Stimulated activated CD4-positive, alpha-beta T cell treated with anti-CD3 and anti-CD28 coated beads, Interleukin-2, amount 100 ng/mL, for 4 hours (primary cell): Measurements from ENCODE around the gene CLEC16A.
A peak's percentile ranks its signal among the peaks of the same experiment; 100 is the strongest.

ENCODE experiments used
- DNase-seq: peaks from one replicate; pipeline ENCODE4 v3.0.0-alpha.2; 2020; ENCODE audit warnings: low read depth

Gene CLEC16A

GRCh38 chr16:11163761-11164261 lies 219.4 kb downstream of the CLEC16A start:
- DNase-seq: no peak

- no peak for DNase-seq
Observed at GRCh38 chr16:11164482-11165270, 220.3 kb downstream of the CLEC16A start.

- DNase-seq: no peak
Observed at GRCh38 chr16:11165349-11165748, 221.0 kb downstream of the CLEC16A start.

GRCh38 chr16:11165894-11166665 lies 221.7 kb downstream of the CLEC16A start:
- DNase-seq: no peak

GRCh38 chr16:11167581-11167980 lies 223.2 kb downstream of the CLEC16A start:
- DNase-seq: no peak

GRCh38 chr16:11168386-11169051 lies 224.2 kb downstream of the CLEC16A start:
- DNase-seq: no peak

- DNase-seq: no peak
Observed at GRCh38 chr16:11169641-11170040, 225.3 kb downstream of the CLEC16A start.

- DNase-seq: no peak
Observed at GRCh38 chr16:11170201-11170600, 225.8 kb downstream of the CLEC16A start.

- no peak for DNase-seq
Observed at GRCh38 chr16:11170696-11171447, 226.5 kb downstream of the CLEC16A start.

- DNase-seq: no peak
Observed at GRCh38 chr16:11171448-11171709, 227.0 kb downstream of the CLEC16A start.

- no peak for DNase-seq
Observed at GRCh38 chr16:11171757-11172299, 227.5 kb downstream of the CLEC16A start.

- no peak for DNase-seq
Observed at GRCh38 chr16:11173426-11173825, 229.1 kb downstream of the CLEC16A start.

GRCh38 chr16:11174141-11174540 lies 229.8 kb downstream of the CLEC16A start:
- no peak for DNase-seq

GRCh38 chr16:11175106-11175786 lies 230.9 kb downstream of the CLEC16A start:
- DNase-seq: no peak

- peak; percentile 3 for DNase-seq
Observed at GRCh38 chr16:11175787-11176341, 231.5 kb downstream of the CLEC16A start.

GRCh38 chr16:11177578-11178160 lies 233.3 kb downstream of the CLEC16A start:
- DNase-seq: no peak

- DNase-seq: no peak
Observed at GRCh38 chr16:11178424-11178823, 234.1 kb downstream of the CLEC16A start.

- no peak for DNase-seq
Observed at GRCh38 chr16:11179574-11179973, 235.2 kb downstream of the CLEC16A start.

- no peak for DNase-seq
Observed at GRCh38 chr16:11180489-11180888, 236.1 kb downstream of the CLEC16A start.

GRCh38 chr16:11181242-11181898 lies 237.0 kb downstream of the CLEC16A start:
- no peak for DNase-seq
